HCEC 1CT (cell line): ENCODE measurements around the gene THAP9.
"Not testable (repeated sequence)": the region's sequence is repeated elsewhere in the genome, so short reads cannot be mapped to it uniquely, and the experiment has no call there.

ENCODE experiments used
- DNase-seq: peaks from one replicate; pipeline ENCODE4 v3.0.0-alpha.2; 2017

The THAP9 gene

GRCh38 chr4:82898322-82899243 is 2.0 kb upstream of the THAP9 start:
- DNase-seq = peak; percentile 59

DNA sequence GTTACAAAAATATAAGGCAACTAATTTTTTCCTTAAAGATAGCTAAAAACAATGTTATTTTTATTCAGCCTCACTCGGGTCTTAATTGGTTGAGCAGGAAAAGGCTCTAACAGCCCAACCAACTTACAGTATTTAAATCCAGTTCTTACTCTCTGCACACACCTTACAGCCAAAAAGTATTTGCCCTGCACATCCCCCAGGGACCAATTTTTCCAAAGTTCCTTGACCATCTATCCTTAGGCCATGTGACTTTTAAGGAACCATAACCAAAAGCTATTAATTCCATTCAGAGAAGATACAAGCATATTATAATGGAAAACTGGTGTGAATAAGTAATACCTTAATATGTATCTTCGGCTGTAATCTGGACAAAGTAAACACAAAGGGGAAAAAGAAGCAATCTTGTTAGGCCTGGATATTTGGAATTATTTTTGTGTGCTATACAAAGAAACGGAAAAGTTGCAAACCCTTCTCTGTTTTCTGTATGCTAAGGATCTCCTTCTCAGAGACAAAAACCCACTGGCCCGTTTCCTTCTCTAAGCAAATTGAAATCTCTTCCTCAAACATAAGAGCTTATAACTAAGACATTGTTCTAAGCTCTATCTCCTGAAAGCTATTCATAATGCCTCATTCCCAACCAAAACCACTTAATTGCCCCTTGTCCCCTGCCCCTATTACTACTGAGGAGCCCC is 1.0 kb upstream of the THAP9 start:
- no peak for DNase-seq

- DNase-seq = no peak
These were observed 497 bp upstream of the THAP9 start for GRCh38 chr4:82900066-82900410.

GRCh38 chr4:82901183-82901718 is 716 bp downstream of the THAP9 start:
- DNase-seq = no peak

DNA sequence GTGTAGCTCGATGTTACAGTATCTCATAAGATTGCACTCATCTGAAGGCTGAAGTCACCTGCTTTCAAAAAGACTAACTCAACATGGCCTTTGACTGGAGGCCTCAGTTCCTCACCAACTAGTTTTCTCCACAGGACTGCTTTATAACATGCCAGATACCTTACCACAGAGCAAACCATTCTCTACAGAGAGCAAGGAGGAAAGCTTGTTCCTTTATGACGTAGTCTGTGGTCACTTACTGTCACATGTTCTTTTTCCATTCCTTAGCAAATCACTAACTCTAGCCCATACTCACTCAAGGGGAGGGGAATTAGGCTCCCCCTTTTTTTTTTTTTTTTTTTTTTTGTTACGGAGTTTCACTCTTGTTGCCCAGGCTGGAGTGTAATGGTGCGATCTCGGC is 3.2 kb downstream of the THAP9 start:
- DNase-seq = no peak

DNA sequence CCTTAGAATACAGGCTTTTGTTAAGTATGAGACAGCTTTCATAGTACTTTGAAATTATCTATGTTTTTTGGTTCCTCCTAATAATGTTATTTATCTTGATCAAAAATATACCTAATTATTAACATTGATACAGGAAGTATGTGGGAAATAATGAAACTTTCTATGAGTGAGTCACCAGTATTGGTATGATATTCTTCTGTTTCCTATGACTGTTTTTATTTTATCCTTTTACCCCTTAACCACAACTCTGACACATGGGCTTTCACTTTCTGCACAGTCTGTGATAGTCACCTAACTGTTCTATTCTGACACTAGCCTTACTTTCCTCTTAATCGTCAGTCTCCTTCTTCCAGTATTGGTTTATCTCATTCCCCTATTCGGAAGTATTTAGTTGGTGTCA is 4.7 kb downstream of the THAP9 start:
- DNase-seq = peak; percentile 48

DNA sequence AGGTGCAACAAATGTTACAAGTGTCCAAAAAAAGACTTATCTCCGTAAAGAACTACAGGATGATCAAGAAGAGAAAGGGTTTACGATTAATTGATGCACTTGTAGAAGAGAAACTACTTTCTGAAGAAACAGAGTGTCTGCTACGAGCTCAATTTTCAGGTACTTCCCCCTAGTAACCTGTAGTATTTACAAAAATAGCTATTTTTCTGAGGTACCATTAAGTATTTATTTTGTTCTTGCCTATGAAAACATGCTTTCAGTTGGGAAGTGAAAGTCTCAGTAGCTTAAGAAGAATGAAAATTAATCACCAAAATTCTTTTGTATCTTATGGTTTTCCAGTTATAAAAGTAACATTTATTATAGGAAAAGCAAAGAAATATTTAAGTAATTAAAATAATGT is 5.9 kb downstream of the THAP9 start:
- no peak for DNase-seq

DNA sequence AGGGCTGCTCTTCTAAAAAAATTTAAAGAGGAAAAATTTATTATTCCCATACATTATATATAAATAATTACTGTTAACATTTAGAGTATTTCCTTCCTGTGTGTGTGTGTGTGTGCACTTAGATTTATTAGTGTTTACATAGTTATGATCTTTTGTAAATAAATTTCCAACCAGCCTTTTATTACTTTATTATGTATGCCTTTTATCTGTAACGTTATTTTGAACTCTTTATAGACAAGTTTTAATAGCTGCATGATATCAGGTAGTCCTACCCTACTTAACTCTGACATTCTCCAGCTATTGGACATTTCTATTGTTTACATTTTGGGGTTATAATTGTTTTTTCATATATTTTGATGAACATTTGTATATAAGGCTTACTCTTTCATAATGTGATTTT is 8.8 kb downstream of the THAP9 start:
- DNase-seq = no peak

DNA sequence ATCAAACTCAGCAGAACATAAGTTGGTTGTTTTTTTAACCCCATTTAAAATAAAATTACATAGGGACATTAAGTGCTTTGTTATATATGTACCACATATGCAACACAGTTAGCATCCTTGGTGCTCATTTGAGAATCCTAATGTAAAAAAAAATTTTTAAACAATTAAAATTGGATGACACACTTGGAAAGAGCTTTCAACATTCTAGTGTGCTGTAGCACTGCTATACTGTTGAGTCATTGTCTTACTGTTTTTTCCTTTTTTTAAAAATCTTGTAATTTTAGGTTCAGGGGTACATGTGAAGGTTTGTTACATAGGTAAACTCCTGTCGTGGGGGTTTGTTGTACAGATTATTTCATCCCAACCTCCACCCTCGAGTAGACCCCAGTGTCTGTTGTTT is 12.8 kb downstream of the THAP9 start:
- no peak for DNase-seq

GRCh38 chr4:82913968-82914367 is 13.4 kb downstream of the THAP9 start:
- not testable (repeated sequence) for DNase-seq

DNA sequence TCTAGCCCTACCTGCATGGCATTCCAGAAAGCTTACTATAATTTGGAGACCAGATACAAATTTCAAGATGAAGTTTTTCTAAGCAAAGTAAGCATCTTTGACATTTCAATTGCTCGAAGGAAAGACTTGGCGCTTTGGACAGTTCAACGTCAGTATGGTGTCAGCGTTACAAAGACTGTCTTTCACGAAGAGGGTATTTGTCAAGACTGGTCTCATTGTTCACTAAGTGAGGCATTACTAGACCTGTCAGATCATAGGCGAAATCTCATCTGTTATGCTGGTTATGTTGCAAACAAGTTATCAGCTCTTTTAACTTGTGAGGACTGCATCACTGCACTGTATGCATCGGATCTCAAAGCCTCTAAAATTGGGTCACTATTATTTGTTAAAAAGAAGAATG is 17.6 kb downstream of the THAP9 start:
- DNase-seq = no peak

DNA sequence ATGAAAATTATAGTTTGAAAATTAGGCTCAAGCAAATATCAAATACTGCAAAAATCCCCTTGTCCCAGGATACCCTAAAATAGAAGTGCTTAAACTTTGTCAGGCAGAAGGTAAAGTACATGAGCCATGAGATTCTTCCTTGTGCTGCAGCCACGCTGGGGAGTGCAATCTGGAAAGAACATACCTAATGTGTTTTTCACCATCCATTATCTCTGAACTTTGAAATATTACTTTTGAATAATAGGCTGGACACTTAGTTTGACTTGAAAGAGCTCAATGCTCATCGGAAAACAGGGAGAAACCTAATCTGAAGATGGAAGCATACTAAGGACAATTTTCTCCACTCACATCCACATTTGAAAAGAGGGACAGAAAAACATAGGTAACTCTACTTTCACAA is 18.9 kb downstream of the THAP9 start:
- DNase-seq = no peak

DNA sequence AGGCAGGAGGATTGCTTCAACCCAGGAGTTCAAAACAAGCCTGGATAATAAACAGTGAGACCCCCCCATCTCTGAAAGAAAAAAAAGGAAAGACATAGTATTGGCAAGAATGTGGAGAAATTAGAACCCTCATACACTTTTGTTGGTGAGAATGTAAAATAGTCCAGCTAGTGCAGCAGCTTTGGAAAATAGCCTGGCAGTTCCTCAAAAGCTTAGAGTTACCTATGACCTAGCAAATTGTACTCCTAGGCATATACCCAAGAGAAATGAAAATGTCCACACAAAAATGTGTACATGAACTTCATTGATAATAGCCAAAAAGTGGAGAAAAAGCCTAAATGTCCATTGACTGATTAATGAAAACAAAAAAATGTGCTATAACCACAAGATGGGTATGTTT is 21.3 kb downstream of the THAP9 start:
- DNase-seq = no peak

GRCh38 chr4:82930848-82931755 is 30.6 kb downstream of the THAP9 start:
- no peak for DNase-seq

- DNase-seq = no peak
These were observed 33.9 kb downstream of the THAP9 start for GRCh38 chr4:82934441-82934840.

GRCh38 chr4:82939414-82939813 is 38.9 kb downstream of the THAP9 start:
- no peak for DNase-seq

GRCh38 chr4:82947498-82947897 is 47.0 kb downstream of the THAP9 start:
- DNase-seq = no peak

- no peak for DNase-seq
These were observed 48.2 kb downstream of the THAP9 start for GRCh38 chr4:82948647-82949204.

GRCh38 chr4:82951196-82951595 is 50.7 kb downstream of the THAP9 start:
- DNase-seq = peak; percentile 3

GRCh38 chr4:82954212-82954611 is 53.7 kb downstream of the THAP9 start:
- no peak for DNase-seq

GRCh38 chr4:82957045-82957444 is 56.5 kb downstream of the THAP9 start:
- no peak for DNase-seq

DNA sequence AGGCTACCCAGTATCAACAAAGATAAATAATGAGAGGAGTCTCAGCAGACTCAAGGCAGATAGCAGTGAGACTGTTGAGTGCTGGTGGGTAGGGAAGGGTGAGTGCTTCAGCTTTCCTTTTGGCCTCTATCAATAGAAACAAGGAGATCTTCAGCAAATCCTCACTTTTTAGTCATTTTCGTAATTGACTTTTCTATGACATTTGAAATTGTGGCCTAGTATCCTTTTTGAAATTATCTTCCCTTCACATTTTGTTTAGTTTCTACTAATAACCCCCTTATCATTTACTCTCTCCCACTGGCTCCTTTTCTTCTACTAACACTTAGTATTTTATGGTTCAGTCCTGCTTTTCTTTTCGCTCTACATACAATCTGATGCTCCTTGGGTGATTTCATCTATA is 65.2 kb downstream of the THAP9 start:
- DNase-seq = no peak

DNA sequence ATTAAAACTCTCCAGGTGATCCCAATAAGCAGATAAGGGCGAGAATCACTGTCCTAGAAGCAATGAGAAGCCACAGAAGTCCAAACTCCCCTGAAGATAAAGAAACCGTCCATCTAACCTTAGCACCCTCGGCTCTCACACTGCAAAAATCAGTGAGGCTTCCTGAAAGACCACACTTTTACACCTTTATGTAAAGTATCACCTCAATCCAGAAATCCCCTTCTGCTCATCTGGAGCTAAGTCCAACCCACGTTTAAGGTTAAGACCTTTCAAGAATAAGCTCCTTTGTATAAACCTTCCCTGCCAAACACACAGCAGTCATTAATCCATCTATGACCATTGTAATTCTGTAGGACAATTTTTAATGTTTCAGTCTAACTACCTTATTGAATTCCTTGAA is 68.4 kb downstream of the THAP9 start:
- no peak for DNase-seq
